ENCODE results near the gene TNRC6B.
"Not testable (repeated sequence)": the region's sequence is repeated elsewhere in the genome, so short reads cannot be mapped to it uniquely, and the experiment has no call there.

The TNRC6B gene

GRCh38 chr22:40374567-40374966 is 196.8 kb downstream of the TNRC6B start:
- Histone ChIP-seq H2AFZ (ENCODE audit: low read length) (no peak overlapping the region), H3K4me2 (ENCODE audit: low read length) (no peak overlapping the region), H3K36me3 (ENCODE audit: insufficient read depth, low read length) (peaks cover 21% of the 10 kb centered on the region; the same call in 1 of the 2 replicates), H3K9me2 (ENCODE audit: low read depth, low read length) (no peaks in the 10 kb centered on the region), H3K4me3 (ENCODE audit: low read depth, low read length, poor library complexity, severe bottlenecking) (no peak overlapping the region), H3K27me3 (ENCODE audit: insufficient read depth, low read length) (no peaks in the 10 kb centered on the region), H3K9me3 (ENCODE audit: low read length) (no peaks in the 10 kb centered on the region), H3K4me1 (ENCODE audit: insufficient read depth, low read length, severe bottlenecking) (peaks cover 72% of the 10 kb centered on the region), H3K27ac (ENCODE audit: low read depth, low read length, poor library complexity, severe bottlenecking) (peak overlapping the region; percentile 93), H3F3A (ENCODE audit: insufficient read depth, low read length) (peaks cover 8% of the 10 kb centered on the region), H3K9ac (ENCODE audit: low read length) (no peak overlapping the region), H3K79me2 (ENCODE audit: insufficient read depth, low read length) (peaks cover 42% of the 10 kb centered on the region), H4K20me1 (ENCODE audit: insufficient read depth, low read length) (no peaks in the 10 kb centered on the region)
- TF ChIP-seq EZH2 (IDR thresholded peaks at IDR 0.05; ENCODE audit: borderline replicate concordance, low read length): no peak
- TF ChIP-seq CTCF (IDR thresholded peaks at IDR 0.05; ENCODE audit: low read length): no peak

GRCh38 chr22:40376149-40376548 is 198.4 kb downstream of the TNRC6B start:
- Histone ChIP-seq H3K9ac (ENCODE audit: low read length) (peak overlapping the region; percentile 34), H3K4me2 (ENCODE audit: low read length) (peak overlapping the region; percentile 43), H3K9me2 (ENCODE audit: low read depth, low read length) (no peaks in the 10 kb centered on the region), H3K27ac (ENCODE audit: low read depth, low read length, poor library complexity, severe bottlenecking) (peak overlapping the region; percentile 93), H3K27me3 (ENCODE audit: insufficient read depth, low read length) (no peaks in the 10 kb centered on the region), H3K4me1 (ENCODE audit: insufficient read depth, low read length, severe bottlenecking) (peaks cover 72% of the 10 kb centered on the region), H2AFZ (ENCODE audit: low read length) (no peak overlapping the region), H3F3A (ENCODE audit: insufficient read depth, low read length) (peaks cover 5% of the 10 kb centered on the region; the same call in 1 of the 2 replicates), H3K4me3 (ENCODE audit: low read depth, low read length, poor library complexity, severe bottlenecking) (peak overlapping the region; percentile 15), H3K9me3 (ENCODE audit: low read length) (no peaks in the 10 kb centered on the region), H3K36me3 (ENCODE audit: insufficient read depth, low read length) (peaks cover 26% of the 10 kb centered on the region), H3K79me2 (ENCODE audit: insufficient read depth, low read length) (peaks cover 54% of the 10 kb centered on the region), H4K20me1 (ENCODE audit: insufficient read depth, low read length) (no peaks in the 10 kb centered on the region)
- TF ChIP-seq EZH2 (IDR thresholded peaks at IDR 0.05; ENCODE audit: borderline replicate concordance, low read length) (no peak), CTCF (IDR thresholded peaks at IDR 0.05; ENCODE audit: low read length) (no peak)

- TF ChIP-seq EZH2 (IDR thresholded peaks at IDR 0.05; ENCODE audit: borderline replicate concordance, low read length) (no peak), CTCF (IDR thresholded peaks at IDR 0.05; ENCODE audit: low read length) (no peak)
- Histone ChIP-seq H3K4me2 (ENCODE audit: low read length) (peak overlapping the region; percentile 17; the same call in 1 of the 2 replicates), H3K9me2 (ENCODE audit: low read depth, low read length) (no peaks in the 10 kb centered on the region), H3K4me3 (ENCODE audit: low read depth, low read length, poor library complexity, severe bottlenecking) (no peak overlapping the region), H4K20me1 (ENCODE audit: insufficient read depth, low read length) (no peaks in the 10 kb centered on the region), H3K9ac (ENCODE audit: low read length) (no peak overlapping the region; the same call in 1 of the 2 replicates), H3K4me1 (ENCODE audit: insufficient read depth, low read length, severe bottlenecking) (peaks cover 72% of the 10 kb centered on the region), H3K27ac (ENCODE audit: low read depth, low read length, poor library complexity, severe bottlenecking) (peak overlapping the region; percentile 93), H2AFZ (ENCODE audit: low read length) (no peak overlapping the region), H3K9me3 (ENCODE audit: low read length) (no peaks in the 10 kb centered on the region), H3F3A (ENCODE audit: insufficient read depth, low read length) (peaks cover 3% of the 10 kb centered on the region; the same call in 1 of the 2 replicates), H3K79me2 (ENCODE audit: insufficient read depth, low read length) (peaks cover 58% of the 10 kb centered on the region), H3K36me3 (ENCODE audit: insufficient read depth, low read length) (peaks cover 26% of the 10 kb centered on the region), H3K27me3 (ENCODE audit: insufficient read depth, low read length) (no peaks in the 10 kb centered on the region)
Observed at GRCh38 chr22:40377931-40378330, 200.2 kb downstream of the TNRC6B start.

GRCh38 chr22:40378448-40378847 is 200.7 kb downstream of the TNRC6B start:
- not testable (repeated sequence) for H3K4me3 ChIP-seq (ENCODE audit: low read depth, low read length, poor library complexity, severe bottlenecking); H2AFZ ChIP-seq (ENCODE audit: low read length); H3K9me3 ChIP-seq (ENCODE audit: low read length); H3K27me3 ChIP-seq (ENCODE audit: insufficient read depth, low read length); H3F3A ChIP-seq (ENCODE audit: insufficient read depth, low read length); H3K9ac ChIP-seq (ENCODE audit: low read length); H3K9me2 ChIP-seq (ENCODE audit: low read depth, low read length); H4K20me1 ChIP-seq (ENCODE audit: insufficient read depth, low read length)
- peaks cover 58% of the 10 kb centered on the region for H3K79me2 ChIP-seq (ENCODE audit: insufficient read depth, low read length)
- H3K27ac ChIP-seq (ENCODE audit: low read depth, low read length, poor library complexity, severe bottlenecking): peak overlapping the region; percentile 93
- peaks cover 21% of the 10 kb centered on the region for H3K36me3 ChIP-seq (ENCODE audit: insufficient read depth, low read length)
- peaks cover 75% of the 10 kb centered on the region for H3K4me1 ChIP-seq (ENCODE audit: insufficient read depth, low read length, severe bottlenecking)
- peak overlapping the region; percentile 17; the same call in 1 of the 2 replicates for H3K4me2 ChIP-seq (ENCODE audit: low read length)

Measured in OCI-LY1 (cell line).